Renal cortex interstitium (tissue), 15 donors: Measurements from ENCODE around the gene RBM39. TPM values are rescaled to one million over a fixed set of nuclear protein-coding genes. Genes with fewer than 3 reads are reported as not detected.
"Not testable (repeated sequence)": the region's sequence is repeated elsewhere in the genome, so short reads cannot be mapped to it uniquely, and the experiment has no call there.

Source experiments
- DNase-seq, 11 donors: peaks; one replicate each; pipeline ENCODE4 v3.0.0-alpha.2; 2013; ENCODE audit warnings: low read depth in 9 of 11, low spot score in 4 of 11; ENCODE audit errors: extremely low read depth in 1 of 11
- long read RNA-seq, 16 experiments: transcript quantifications; one replicate each; lab custom pipeline, GENCODE V29; 2026
- polyA plus RNA-seq, 3 donors: library from polyadenylated mRNA; unstranded; fragments of 120-200 nt; gene quantifications; one replicate each; pipeline ENCODE4 v1.2.1, GENCODE V29; 2013; ENCODE audit not compliant: insufficient read length in 3 of 3

RBM39 gene
- polyA plus RNA-seq, result 100 to 1,000 TPM; 523 to 699 (median 635) TPM
- long read RNA-seq, donor 1, transcript RBM39-225 (6 exons, 825 nt), result minor isoform, 5 of 125 reads
- long read RNA-seq, donor 1, transcript RBM39-206 (18 exons, 2,883 nt), result major isoform, 7 of 125 reads
- long read RNA-seq, donor 1, partial matches to known transcripts, result 88 of 125 reads
- long read RNA-seq, donor 1, other reads (novel, unspliced or antisense), result 0 of 125 reads
- long read RNA-seq, donor 2, transcript RBM39-201 (17 exons, 2,488 nt), result major isoform, 8 of 111 reads
- long read RNA-seq, donor 2, transcript RBM39-203 (17 exons, 2,831 nt), result minor isoform, 5 of 111 reads
- long read RNA-seq, donor 2, partial matches to known transcripts, result 78 of 111 reads
- long read RNA-seq, donor 2, other reads (novel, unspliced or antisense), result 0 of 111 reads
- long read RNA-seq, donor 3, full-length matches to known transcripts, result 90 of 199 reads
- long read RNA-seq, donor 3, partial matches to known transcripts, result 104 of 199 reads
- long read RNA-seq, donor 3, other reads (novel, unspliced or antisense), result 5 of 199 reads
- long read RNA-seq, donor 4, full-length matches to known transcripts, result 82 of 141 reads
- long read RNA-seq, donor 4, partial matches to known transcripts, result 53 of 141 reads
- long read RNA-seq, donor 4, other reads (novel, unspliced or antisense), result 6 of 141 reads
- long read RNA-seq, donor 5, full-length matches to known transcripts, result 140 of 278 reads
- long read RNA-seq, donor 5, partial matches to known transcripts, result 123 of 278 reads
- long read RNA-seq, donor 5, other reads (novel, unspliced or antisense), result 15 of 278 reads
- long read RNA-seq, donor 6, full-length matches to known transcripts, result 81 of 183 reads
- long read RNA-seq, donor 6, partial matches to known transcripts, result 102 of 183 reads
- long read RNA-seq, donor 6, other reads (novel, unspliced or antisense), result 0 of 183 reads
- long read RNA-seq, donor 7, full-length matches to known transcripts, result 75 of 215 reads
- long read RNA-seq, donor 7, partial matches to known transcripts, result 135 of 215 reads
- long read RNA-seq, donor 7, other reads (novel, unspliced or antisense), result 5 of 215 reads
- long read RNA-seq, donor 8, full-length matches to known transcripts, result 147 of 463 reads
- long read RNA-seq, donor 8, partial matches to known transcripts, result 306 of 463 reads
- long read RNA-seq, donor 8, other reads (novel, unspliced or antisense), result 10 of 463 reads
- long read RNA-seq, donor 9, full-length matches to known transcripts, result 50 of 81 reads
- long read RNA-seq, donor 9, partial matches to known transcripts, result 31 of 81 reads
- long read RNA-seq, donor 9, other reads (novel, unspliced or antisense), result 0 of 81 reads
- long read RNA-seq, donor 10, full-length matches to known transcripts, result 69 of 190 reads
- long read RNA-seq, donor 10, partial matches to known transcripts, result 121 of 190 reads
- long read RNA-seq, donor 10, other reads (novel, unspliced or antisense), result 0 of 190 reads
- long read RNA-seq, donor 11, full-length matches to known transcripts, result 49 of 77 reads
- long read RNA-seq, donor 11, partial matches to known transcripts, result 28 of 77 reads
- long read RNA-seq, donor 11, other reads (novel, unspliced or antisense), result 0 of 77 reads
- long read RNA-seq, donor 12, full-length matches to known transcripts, result 49 of 87 reads
- long read RNA-seq, donor 12, partial matches to known transcripts, result 38 of 87 reads
- long read RNA-seq, donor 12, other reads (novel, unspliced or antisense), result 0 of 87 reads
- long read RNA-seq, donor 13, full-length matches to known transcripts, result 96 of 346 reads
- long read RNA-seq, donor 13, partial matches to known transcripts, result 250 of 346 reads
- long read RNA-seq, donor 13, other reads (novel, unspliced or antisense), result 0 of 346 reads
- long read RNA-seq, donor 14, full-length matches to known transcripts, result 75 of 124 reads
- long read RNA-seq, donor 14, partial matches to known transcripts, result 49 of 124 reads
- long read RNA-seq, donor 14, other reads (novel, unspliced or antisense), result 0 of 124 reads
- long read RNA-seq, donor 15, transcript RBM39-240 (6 exons, 759 nt), result minor isoform, 5 of 34 reads
- long read RNA-seq, donor 15, transcript RBM39-201 (17 exons, 2,488 nt), result major isoform, 10 of 34 reads
- long read RNA-seq, donor 15, transcript RBM39-203 (17 exons, 2,831 nt), result minor isoform, 7 of 34 reads
- long read RNA-seq, donor 15, partial matches to known transcripts, result 0 of 34 reads
- long read RNA-seq, donor 15, other reads (novel, unspliced or antisense), result 0 of 34 reads
- long read RNA-seq, donor 16, full-length matches to known transcripts, result 208 of 480 reads
- long read RNA-seq, donor 16, partial matches to known transcripts, result 209 of 480 reads
- long read RNA-seq, donor 16, other reads (novel, unspliced or antisense), result 63 of 480 reads

GRCh38 chr20:35741892-35742740 is at the start of gene RBM39:
Gene RBM39, minus strand, starts transcription at chr20:35742260. Its CDS starts 1,386 bp downstream, at chr20:35740874.
- DNase-seq, result peak; percentile 100

- DNase-seq, result no peak
These were observed 49.8 kb upstream of the RBM39 start for GRCh38 chr20:35791821-35792220.

GRCh38 chr20:35791097-35791496 is 49.0 kb upstream of the RBM39 start:
- DNase-seq, result no peak

- no peak for DNase-seq
These were observed 46.7 kb upstream of the RBM39 start for GRCh38 chr20:35788796-35789195.

- DNase-seq, result not testable (repeated sequence)
These were observed 43.5 kb upstream of the RBM39 start for GRCh38 chr20:35785541-35785940.

GRCh38 chr20:35783811-35784210 is 41.8 kb upstream of the RBM39 start:
- not testable (repeated sequence) for DNase-seq

- DNase-seq, result no peak
These were observed 34.5 kb upstream of the RBM39 start for GRCh38 chr20:35776513-35777101.

GRCh38 chr20:35774391-35774790 is 32.3 kb upstream of the RBM39 start:
- DNase-seq, result no peak

- DNase-seq, result no peak
These were observed 31.2 kb upstream of the RBM39 start for GRCh38 chr20:35773154-35773751.

- no peak for DNase-seq
These were observed 30.6 kb upstream of the RBM39 start for GRCh38 chr20:35772563-35773058.

- peak; percentile 85 to 94 (median 90) for DNase-seq
These were observed 29.9 kb upstream of the RBM39 start, which contains the start of gene PHF20 for GRCh38 chr20:35771689-35772562. Gene PHF20, plus strand, starts transcription at chr20:35772015. Its CDS starts 29,508 bp downstream, at chr20:35801523.

- DNase-seq, result no peak
These were observed 29.3 kb upstream of the RBM39 start for GRCh38 chr20:35771367-35771688.

GRCh38 chr20:35768731-35769664 is 26.9 kb upstream of the RBM39 start:
- DNase-seq, result peak in 8 of 11 donors; percentile 31 to 71 (median 48)
